Adipocyte (in vitro differentiated cells): ENCODE data around the gene RSPH1.

ENCODE experiments used
- DNase-seq: peaks from one replicate; pipeline ENCODE4 v3.0.0-alpha.2; 2015; ENCODE audit warnings: low read depth
- H3K27me3 ChIP-seq: replicated peaks from 2 replicates; pipeline ENCODE4 v1.7.0; 2013; ENCODE audit warnings: mild to moderate bottlenecking, low read length, moderate library complexity; ENCODE audit not compliant: control insufficient read depth, insufficient read depth
- H3K36me3 ChIP-seq: 2 replicates; pipeline ENCODE4 v1.7.0; 2013; ENCODE audit warnings: low read length, mild to moderate bottlenecking, moderate library complexity; ENCODE audit not compliant: control insufficient read depth, insufficient read depth, severe bottlenecking
- H3K4me1 ChIP-seq: 2 replicates; pipeline ENCODE4 v1.7.0; 2013; ENCODE audit warnings: mild to moderate bottlenecking, low read length, moderate library complexity; ENCODE audit not compliant: control insufficient read depth, insufficient read depth
- H3K4me3 ChIP-seq: 2 replicates; pipeline ENCODE4 v1.7.0; 2013; ENCODE audit warnings: mild to moderate bottlenecking, low read length, moderate library complexity
- H3K9ac ChIP-seq: 2 replicates; pipeline ENCODE4 v1.7.0; 2013; ENCODE audit warnings: mild to moderate bottlenecking, low read length, moderate library complexity
- H3K9me3 ChIP-seq: 2 replicates; pipeline ENCODE4 v1.7.0; 2013; ENCODE audit warnings: mild to moderate bottlenecking, low read length, moderate library complexity; ENCODE audit not compliant: control insufficient read depth

Gene RSPH1

GRCh38 chr21:42439284-42440186 lies 56.5 kb downstream of the RSPH1 start:
- no peaks in the 10 kb centered on the region for H3K4me1 ChIP-seq
- no peak for DNase-seq
- peaks cover 24% of the 10 kb centered on the region for H3K27me3 ChIP-seq
- peaks cover 2% of the 10 kb centered on the region for H3K9me3 ChIP-seq
- no peak overlapping the region for H3K9ac ChIP-seq
- H3K36me3 ChIP-seq = no peaks in the 10 kb centered on the region
- H3K4me3 ChIP-seq = no peak overlapping the region

- H3K9me3 ChIP-seq = peaks cover 2% of the 10 kb centered on the region
- DNase-seq = no peak
- H3K4me1 ChIP-seq = no peaks in the 10 kb centered on the region
- H3K9ac ChIP-seq = no peak overlapping the region
- peaks cover 16% of the 10 kb centered on the region for H3K27me3 ChIP-seq
- no peaks in the 10 kb centered on the region for H3K36me3 ChIP-seq
- no peak overlapping the region for H3K4me3 ChIP-seq
Observed at GRCh38 chr21:42438316-42439205, 57.5 kb downstream of the RSPH1 start.

GRCh38 chr21:42437786-42438185 lies 58.2 kb downstream of the RSPH1 start:
- no peak overlapping the region for H3K4me3 ChIP-seq
- DNase-seq = no peak
- no peaks in the 10 kb centered on the region for H3K36me3 ChIP-seq
- H3K4me1 ChIP-seq = no peaks in the 10 kb centered on the region
- peaks cover 13% of the 10 kb centered on the region for H3K27me3 ChIP-seq
- H3K9me3 ChIP-seq = peaks cover 9% of the 10 kb centered on the region
- H3K9ac ChIP-seq = no peak overlapping the region

GRCh38 chr21:42436914-42437313 lies 59.1 kb downstream of the RSPH1 start:
- Histone ChIP-seq H3K4me3 (no peak overlapping the region), H3K4me1 (no peaks in the 10 kb centered on the region), H3K9me3 (peaks cover 18% of the 10 kb centered on the region), H3K9ac (no peak overlapping the region), H3K27me3 (peaks cover 12% of the 10 kb centered on the region), H3K36me3 (no peaks in the 10 kb centered on the region)
- DNase-seq = no peak

- Histone ChIP-seq H3K9me3 (peaks cover 19% of the 10 kb centered on the region), H3K4me1 (no peaks in the 10 kb centered on the region), H3K9ac (no peak overlapping the region), H3K4me3 (no peak overlapping the region), H3K27me3 (peaks cover 7% of the 10 kb centered on the region), H3K36me3 (no peaks in the 10 kb centered on the region)
- no peak for DNase-seq
Observed at GRCh38 chr21:42435833-42436232, 60.2 kb downstream of the RSPH1 start.

GRCh38 chr21:42435401-42435800 lies 60.6 kb downstream of the RSPH1 start:
- no peak for DNase-seq
- Histone ChIP-seq H3K4me1 (no peaks in the 10 kb centered on the region), H3K9me3 (peaks cover 19% of the 10 kb centered on the region), H3K9ac (no peak overlapping the region), H3K36me3 (no peaks in the 10 kb centered on the region), H3K4me3 (no peak overlapping the region), H3K27me3 (peaks cover 7% of the 10 kb centered on the region)

- Histone ChIP-seq H3K9me3 (peaks cover 19% of the 10 kb centered on the region), H3K4me1 (no peaks in the 10 kb centered on the region), H3K9ac (no peak overlapping the region), H3K36me3 (no peaks in the 10 kb centered on the region), H3K27me3 (peaks cover 7% of the 10 kb centered on the region), H3K4me3 (no peak overlapping the region)
- no peak for DNase-seq
Observed at GRCh38 chr21:42434884-42435283, 61.1 kb downstream of the RSPH1 start.

- Histone ChIP-seq H3K9me3 (peaks cover 19% of the 10 kb centered on the region), H3K4me1 (no peaks in the 10 kb centered on the region), H3K27me3 (peaks cover 9% of the 10 kb centered on the region), H3K4me3 (no peak overlapping the region), H3K9ac (no peak overlapping the region), H3K36me3 (no peaks in the 10 kb centered on the region)
- DNase-seq = no peak
Observed at GRCh38 chr21:42433946-42434551, 62.0 kb downstream of the RSPH1 start.

- Histone ChIP-seq H3K36me3 (no peaks in the 10 kb centered on the region), H3K4me3 (no peak overlapping the region), H3K27me3 (peaks cover 17% of the 10 kb centered on the region), H3K9me3 (peaks cover 19% of the 10 kb centered on the region), H3K4me1 (no peaks in the 10 kb centered on the region), H3K9ac (no peak overlapping the region)
- DNase-seq = no peak
Observed at GRCh38 chr21:42432695-42433094, 63.3 kb downstream of the RSPH1 start.

- no peaks in the 10 kb centered on the region for H3K36me3 ChIP-seq
- no peak overlapping the region for H3K9ac ChIP-seq
- no peak overlapping the region for H3K4me3 ChIP-seq
- H3K27me3 ChIP-seq = peaks cover 24% of the 10 kb centered on the region
- peaks cover 17% of the 10 kb centered on the region for H3K9me3 ChIP-seq
- H3K4me1 ChIP-seq = no peaks in the 10 kb centered on the region
- no peak for DNase-seq
Observed at GRCh38 chr21:42431196-42431595, 64.8 kb downstream of the RSPH1 start.

- Histone ChIP-seq H3K4me1 (no peaks in the 10 kb centered on the region), H3K9ac (no peak overlapping the region), H3K36me3 (no peaks in the 10 kb centered on the region), H3K9me3 (peaks cover 17% of the 10 kb centered on the region), H3K4me3 (no peak overlapping the region), H3K27me3 (peaks cover 29% of the 10 kb centered on the region)
- no peak for DNase-seq
Observed at GRCh38 chr21:42430521-42430920, 65.5 kb downstream of the RSPH1 start.
